ENCODE results near the gene PRXL2A. TPM values are rescaled to one million over a fixed set of nuclear protein-coding genes. Genes with fewer than 3 reads are reported as not detected.
A peak's percentile ranks its signal among the peaks of the same experiment; 100 is the strongest.

PRXL2A gene
- total and polyA plus RNA-seq, 5 donors from 2014 or later = 0.76 to 8.3 (median 2.6) TPM

DNA sequence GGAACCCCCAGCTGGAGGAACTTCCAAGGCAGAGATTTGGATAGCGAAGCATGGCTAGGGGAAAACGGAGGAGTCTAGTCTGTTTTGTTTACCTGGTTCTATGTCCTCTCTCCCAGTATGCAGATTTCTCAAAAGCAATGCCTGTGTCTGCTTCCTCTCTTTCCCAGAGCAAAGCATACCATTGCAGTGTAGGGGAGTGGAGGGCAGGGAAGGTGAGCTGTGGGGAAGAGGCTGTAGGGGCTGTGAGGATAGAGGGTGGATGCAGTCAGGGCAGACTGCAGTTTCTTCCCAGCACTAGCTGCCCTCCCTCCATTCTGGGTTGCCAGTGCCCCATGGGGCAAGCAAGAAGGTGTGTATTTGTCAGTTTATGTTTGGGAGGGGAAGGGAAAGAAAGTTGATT, 28.9 kb downstream of the PRXL2A start:
- ATAC-seq (ENCODE audit: low read depth in 2 of 2) = no peak
- no peak overlapping the region for H3K4me3 Mint-ChIP-seq
- no peaks in the 10 kb centered on the region for H3K4me1 Mint-ChIP-seq

DNA sequence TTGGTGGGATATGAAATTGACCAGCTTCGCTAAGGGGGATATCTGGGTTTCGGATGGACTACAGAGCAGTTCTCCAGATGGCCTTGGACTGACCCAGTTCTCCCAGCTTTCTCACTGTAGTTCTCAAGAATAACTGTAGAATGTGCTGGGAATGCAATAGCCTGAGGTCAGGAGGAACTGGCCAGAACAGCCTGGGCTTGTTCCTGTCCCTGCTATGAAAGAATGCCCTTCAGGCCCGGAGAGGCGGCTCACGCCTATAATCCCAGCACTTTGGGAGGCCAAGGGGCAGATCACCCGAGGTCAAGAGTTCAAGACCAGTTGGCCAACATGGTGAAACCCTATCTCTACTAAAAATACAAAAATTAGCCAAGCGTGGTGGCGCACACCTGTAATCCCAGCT, 33.5 kb downstream of the PRXL2A start:
- H3K9me3 Mint-ChIP-seq = peaks cover 0 to 2% (median 0%) of the 10 kb centered on the region in 7 donors
- no peak overlapping the region for H3K4me3 ChIP-seq (ENCODE audit: low read depth, low read length)
- no peaks in the 10 kb centered on the region for H3K36me3 ChIP-seq (ENCODE audit: control insufficient read depth, insufficient read depth, low read length)
- no peak for ATAC-seq (ENCODE audit: low read depth in 2 of 2)
- H3K36me3 Mint-ChIP-seq = no peaks in the 10 kb centered on the region
- DNase-seq = no peak
- peaks cover 7% of the 10 kb centered on the region for H3K27me3 Mint-ChIP-seq
- H3K27me3 ChIP-seq (ENCODE audit: control insufficient read depth, insufficient read depth, low read length) = peaks cover 1% of the 10 kb centered on the region
- H3K4me1 ChIP-seq (ENCODE audit: control insufficient read depth, insufficient read depth, low read length, poor library complexity, severe bottlenecking) = peaks cover 18% of the 10 kb centered on the region
- H3K27ac ChIP-seq (ENCODE audit: insufficient read depth, low read length, poor library complexity, severe bottlenecking) = no peak overlapping the region
- H3K27ac Mint-ChIP-seq = no peak overlapping the region
- H3K4me1 Mint-ChIP-seq = peaks cover 9 to 35% (median 25%) of the 10 kb centered on the region in 4 donors
- no peak overlapping the region for H3K4me3 Mint-ChIP-seq
- H3K9me3 ChIP-seq (ENCODE audit: control insufficient read depth in 2 of 2, low read length in 2 of 2) = no peaks in the 10 kb centered on the region

More for the DNA sequence above, 28.9 kb downstream of the PRXL2A start:
- Mint-ChIP-seq H3K36me3 (no peaks in the 10 kb centered on the region), H3K27me3 (peaks cover 23% of the 10 kb centered on the region), H3K27ac (no peak overlapping the region), H3K9me3 (peaks cover 0 to 1% (median 0%) of the 10 kb centered on the region in 7 donors)
- Histone ChIP-seq H3K4me1 (ENCODE audit: control insufficient read depth, insufficient read depth, low read length, poor library complexity, severe bottlenecking) (no peaks in the 10 kb centered on the region), H3K27me3 (ENCODE audit: control insufficient read depth, insufficient read depth, low read length) (peaks cover 1% of the 10 kb centered on the region), H3K9me3 (ENCODE audit: control insufficient read depth in 2 of 2, low read length in 2 of 2) (no peaks in the 10 kb centered on the region), H3K36me3 (ENCODE audit: control insufficient read depth, insufficient read depth, low read length) (no peaks in the 10 kb centered on the region), H3K27ac (ENCODE audit: insufficient read depth, low read length, poor library complexity, severe bottlenecking) (no peak overlapping the region), H3K4me3 (ENCODE audit: low read depth, low read length) (no peak overlapping the region)
- DNase-seq = no peak

DNA sequence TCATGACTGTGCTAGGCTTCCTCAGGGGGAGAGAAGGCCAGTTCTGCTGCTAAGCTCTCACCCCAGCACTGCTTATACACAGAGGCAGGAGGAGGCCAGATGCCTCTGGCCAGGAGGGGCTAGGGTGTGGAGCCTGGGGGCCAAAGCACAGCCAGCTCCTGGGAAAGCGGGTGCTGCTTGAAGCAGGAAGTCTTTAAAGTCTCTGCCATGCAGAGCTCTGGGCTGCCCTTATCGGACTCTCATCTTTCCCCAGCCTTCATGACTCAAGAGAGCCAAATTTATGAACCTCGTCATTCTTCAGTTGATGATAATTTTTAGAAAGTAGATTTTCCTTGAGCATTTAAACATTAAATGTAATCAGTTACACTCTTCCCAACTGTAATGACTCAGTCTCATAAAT, 34.5 kb downstream of the PRXL2A start:
- no peak overlapping the region for H3K4me3 ChIP-seq (ENCODE audit: low read depth, low read length)
- no peaks in the 10 kb centered on the region for H3K36me3 ChIP-seq (ENCODE audit: control insufficient read depth, insufficient read depth, low read length)
- ATAC-seq (ENCODE audit: low read depth in 2 of 2) (no peak), DNase-seq (no peak)
- Mint-ChIP-seq H3K36me3 (no peaks in the 10 kb centered on the region), H3K27ac (no peak overlapping the region), H3K9me3 (peaks cover 0 to 2% (median 0%) of the 10 kb centered on the region in 7 donors), H3K4me3 (no peak overlapping the region), H3K27me3 (peaks cover 2% of the 10 kb centered on the region), H3K4me1 (peaks cover 16 to 43% (median 33%) of the 10 kb centered on the region in 4 donors)
- H3K4me1 ChIP-seq (ENCODE audit: control insufficient read depth, insufficient read depth, low read length, poor library complexity, severe bottlenecking) = peaks cover 18% of the 10 kb centered on the region
- no peak overlapping the region for H3K27ac ChIP-seq (ENCODE audit: insufficient read depth, low read length, poor library complexity, severe bottlenecking)
- no peaks in the 10 kb centered on the region for H3K9me3 ChIP-seq (ENCODE audit: control insufficient read depth in 2 of 2, low read length in 2 of 2)
- H3K27me3 ChIP-seq (ENCODE audit: control insufficient read depth, insufficient read depth, low read length) = peaks cover 1% of the 10 kb centered on the region

GRCh38 chr10:80443531-80443974, 35.2 kb downstream of the PRXL2A start:
- no peaks in the 10 kb centered on the region for H3K36me3 ChIP-seq (ENCODE audit: control insufficient read depth, insufficient read depth, low read length)
- H3K4me1 ChIP-seq (ENCODE audit: control insufficient read depth, insufficient read depth, low read length, poor library complexity, severe bottlenecking) = peaks cover 18% of the 10 kb centered on the region
- H3K27me3 Mint-ChIP-seq = no peaks in the 10 kb centered on the region
- no peaks in the 10 kb centered on the region for H3K9me3 ChIP-seq (ENCODE audit: control insufficient read depth in 2 of 2, low read length in 2 of 2)
- peaks cover 0 to 1% (median 0%) of the 10 kb centered on the region in 7 donors for H3K9me3 Mint-ChIP-seq
- H3K27ac Mint-ChIP-seq = peak overlapping the region in 2 of 3 donors; percentile 63 to 70
- H3K4me3 Mint-ChIP-seq = peak overlapping the region in 2 of 4 donors; percentile 25 to 53
- peaks cover under 1% of the 10 kb centered on the region for H3K27me3 ChIP-seq (ENCODE audit: control insufficient read depth, insufficient read depth, low read length)
- peaks cover 19 to 50% (median 39%) of the 10 kb centered on the region in 4 donors for H3K4me1 Mint-ChIP-seq
- DNase-seq (peak in 1 of 3 donors; percentile 78), ATAC-seq (ENCODE audit: low read depth in 2 of 2) (peak; percentile 35 to 54)
- no peak overlapping the region for H3K27ac ChIP-seq (ENCODE audit: insufficient read depth, low read length, poor library complexity, severe bottlenecking)
- H3K36me3 Mint-ChIP-seq = no peaks in the 10 kb centered on the region
- no peak overlapping the region for H3K4me3 ChIP-seq (ENCODE audit: low read depth, low read length)

DNA sequence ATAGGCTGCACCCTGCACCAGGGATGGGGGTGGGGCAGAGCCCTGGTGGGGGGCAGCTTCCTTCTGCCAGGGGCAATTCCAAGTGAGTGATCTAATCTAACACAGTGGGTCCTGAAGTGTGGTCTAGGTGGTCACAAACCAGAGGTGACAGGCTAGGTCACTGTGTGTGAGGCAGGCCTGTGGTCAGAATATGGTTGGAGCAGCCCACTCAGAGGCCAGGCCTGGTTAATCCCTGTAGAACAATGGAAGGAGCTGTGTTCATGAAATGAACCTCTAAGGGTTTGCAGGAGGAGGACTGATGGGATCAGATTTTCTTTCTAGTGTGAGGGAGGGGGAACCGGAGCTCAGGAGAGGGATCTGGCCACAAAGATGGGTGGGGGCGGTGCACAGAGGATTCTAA, 35.8 kb downstream of the PRXL2A start:
- no peak for ATAC-seq (ENCODE audit: low read depth in 2 of 2)
- Mint-ChIP-seq H3K4me3 (peak overlapping the region in 2 of 4 donors; percentile 25 to 53), H3K9me3 (peaks cover 0 to 1% (median 0%) of the 10 kb centered on the region in 7 donors), H3K27me3 (no peaks in the 10 kb centered on the region), H3K4me1 (peaks cover 19 to 50% (median 40%) of the 10 kb centered on the region in 4 donors), H3K36me3 (no peaks in the 10 kb centered on the region), H3K27ac (peak overlapping the region; percentile 67 to 90 (median 88))
- H3K27me3 ChIP-seq (ENCODE audit: control insufficient read depth, insufficient read depth, low read length) = no peaks in the 10 kb centered on the region
- no peak for DNase-seq
- no peaks in the 10 kb centered on the region for H3K36me3 ChIP-seq (ENCODE audit: control insufficient read depth, insufficient read depth, low read length)
- H3K4me3 ChIP-seq (ENCODE audit: low read depth, low read length) = no peak overlapping the region
- no peak overlapping the region for H3K27ac ChIP-seq (ENCODE audit: insufficient read depth, low read length, poor library complexity, severe bottlenecking)
- no peaks in the 10 kb centered on the region for H3K9me3 ChIP-seq (ENCODE audit: control insufficient read depth in 2 of 2, low read length in 2 of 2)
- peaks cover 18% of the 10 kb centered on the region for H3K4me1 ChIP-seq (ENCODE audit: control insufficient read depth, insufficient read depth, low read length, poor library complexity, severe bottlenecking)

DNA sequence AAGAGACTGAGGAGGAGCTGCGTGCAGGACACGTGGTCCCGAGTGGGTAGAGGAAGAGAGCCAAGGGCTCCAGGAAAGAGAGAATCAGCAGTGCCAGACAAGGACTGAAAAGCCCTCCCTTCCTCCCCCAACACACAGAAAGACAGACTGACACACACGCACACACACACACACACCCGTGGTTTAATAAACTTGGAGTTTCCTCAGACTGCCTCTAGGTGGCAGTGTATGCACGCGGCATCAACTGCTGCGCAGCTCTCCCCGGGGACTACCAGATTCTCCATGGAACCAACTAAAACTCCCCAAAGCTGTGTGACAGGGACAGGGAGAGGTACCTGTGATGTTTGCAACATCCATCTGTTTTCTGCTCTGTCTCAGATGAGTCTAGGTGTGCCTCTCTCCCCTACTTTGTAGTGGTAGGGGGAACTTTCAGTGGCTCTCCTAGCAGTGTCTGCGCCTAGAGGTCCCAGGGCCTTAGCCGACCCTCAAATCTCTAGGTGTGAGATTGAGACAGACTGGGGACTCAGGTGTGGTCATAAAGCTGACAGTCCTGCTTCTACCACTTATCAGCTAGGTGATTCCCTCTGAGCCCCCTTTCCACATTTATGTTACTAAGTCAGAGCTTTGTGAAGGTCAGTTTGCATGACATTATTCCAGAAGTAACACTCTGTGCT, 36.4 kb downstream of the PRXL2A start:
- H3K36me3 ChIP-seq (ENCODE audit: control insufficient read depth, insufficient read depth, low read length) = no peaks in the 10 kb centered on the region
- Mint-ChIP-seq H3K27ac (peak overlapping the region; percentile 67 to 90 (median 88)), H3K27me3 (no peaks in the 10 kb centered on the region), H3K9me3 (peaks cover 0 to 1% (median 0%) of the 10 kb centered on the region in 7 donors), H3K4me1 (peaks cover 24 to 50% (median 43%) of the 10 kb centered on the region in 4 donors), H3K4me3 (peak overlapping the region; percentile 3 to 30 (median 16)), H3K36me3 (no peaks in the 10 kb centered on the region)
- no peak overlapping the region for H3K27ac ChIP-seq (ENCODE audit: insufficient read depth, low read length, poor library complexity, severe bottlenecking)
- H3K4me3 ChIP-seq (ENCODE audit: low read depth, low read length) = no peak overlapping the region
- no peaks in the 10 kb centered on the region for H3K9me3 ChIP-seq (ENCODE audit: control insufficient read depth in 2 of 2, low read length in 2 of 2)
- ATAC-seq (ENCODE audit: low read depth in 2 of 2) = peak; percentile 73 to 84
- no peaks in the 10 kb centered on the region for H3K27me3 ChIP-seq (ENCODE audit: control insufficient read depth, insufficient read depth, low read length)
- peaks cover 18% of the 10 kb centered on the region for H3K4me1 ChIP-seq (ENCODE audit: control insufficient read depth, insufficient read depth, low read length, poor library complexity, severe bottlenecking)
- peak; percentile 52 to 82 (median 81) for DNase-seq

GRCh38 chr10:80447436-80448190, 39.3 kb downstream of the PRXL2A start:
- Histone ChIP-seq H3K9me3 (ENCODE audit: control insufficient read depth in 2 of 2, low read length in 2 of 2) (no peaks in the 10 kb centered on the region), H3K27ac (ENCODE audit: insufficient read depth, low read length, poor library complexity, severe bottlenecking) (no peak overlapping the region), H3K27me3 (ENCODE audit: control insufficient read depth, insufficient read depth, low read length) (no peaks in the 10 kb centered on the region), H3K4me3 (ENCODE audit: low read depth, low read length) (no peak overlapping the region), H3K36me3 (ENCODE audit: control insufficient read depth, insufficient read depth, low read length) (no peaks in the 10 kb centered on the region), H3K4me1 (ENCODE audit: control insufficient read depth, insufficient read depth, low read length, poor library complexity, severe bottlenecking) (peaks cover 18% of the 10 kb centered on the region)
- H3K27ac Mint-ChIP-seq = peak overlapping the region in 2 of 3 donors; percentile 59 to 90
- peaks cover 24 to 50% (median 43%) of the 10 kb centered on the region in 4 donors for H3K4me1 Mint-ChIP-seq
- no peaks in the 10 kb centered on the region for H3K36me3 Mint-ChIP-seq
- ATAC-seq (ENCODE audit: low read depth in 2 of 2) = no peak
- H3K27me3 Mint-ChIP-seq = no peaks in the 10 kb centered on the region
- peaks cover 0 to 1% (median 0%) of the 10 kb centered on the region in 7 donors for H3K9me3 Mint-ChIP-seq
- peak overlapping the region in 2 of 4 donors; percentile 26 to 37 for H3K4me3 Mint-ChIP-seq
- DNase-seq = no peak

Measured in CD4-positive, CD25-positive, alpha-beta regulatory T cell (primary cell).